ENCODE data around the gene TSR1. TPM values are rescaled to one million over a fixed set of nuclear protein-coding genes. Genes with fewer than 3 reads are reported as not detected.
"Not testable (repeated sequence)": the region's sequence is repeated elsewhere in the genome, so short reads cannot be mapped to it uniquely, and the experiment has no call there.

TSR1 gene
- polyA plus RNA-seq, 1 donor, result 35.0 TPM

DNA sequence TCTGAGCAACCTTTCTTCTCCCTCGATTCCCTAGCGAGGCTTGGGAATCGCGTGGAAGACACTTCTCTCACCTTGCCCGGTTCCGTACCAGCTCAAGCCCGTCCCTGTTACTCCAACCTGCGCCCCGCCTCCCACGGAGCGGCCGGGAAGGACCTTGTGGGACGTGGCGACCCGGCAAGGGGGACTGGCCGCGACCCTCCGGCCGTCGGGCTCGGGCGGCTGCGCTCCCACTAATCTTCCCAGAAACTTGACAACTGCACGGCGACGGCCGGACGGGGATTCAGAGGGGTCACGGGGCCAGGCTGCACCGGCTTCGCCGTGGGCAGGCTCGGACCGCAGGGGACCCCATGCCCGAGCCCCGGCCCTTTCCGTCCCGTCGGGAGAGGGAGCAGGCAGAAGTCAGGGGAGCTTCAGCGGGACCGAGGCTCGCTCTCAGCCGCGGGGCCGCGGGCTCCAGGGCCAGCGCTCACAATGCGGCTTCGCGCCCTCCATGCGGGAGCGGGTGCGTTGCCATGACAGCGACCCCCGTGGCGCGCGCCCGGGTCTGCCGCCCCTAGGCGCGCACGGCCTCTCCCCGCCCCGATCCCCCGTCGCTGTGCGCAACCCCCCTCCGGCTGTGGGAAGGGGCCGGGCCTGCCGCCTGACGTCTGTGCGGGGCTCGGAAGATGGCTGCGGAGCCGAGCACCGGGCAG, 741 bp upstream of the TSR1 start, which contains the start of gene SGSM2:
SGSM2 (plus strand) TSS at position 650 of the 692 bp plus-strand sequence. CDS start 188 bp downstream, outside the sequence.
- DNase-seq (ENCODE audit: low read depth), result peak; percentile 9

- no peak for DNase-seq (ENCODE audit: low read depth)
These were observed 487 bp downstream of the TSR1 start for GRCh38 chr17:2335726-2336214.

DNA sequence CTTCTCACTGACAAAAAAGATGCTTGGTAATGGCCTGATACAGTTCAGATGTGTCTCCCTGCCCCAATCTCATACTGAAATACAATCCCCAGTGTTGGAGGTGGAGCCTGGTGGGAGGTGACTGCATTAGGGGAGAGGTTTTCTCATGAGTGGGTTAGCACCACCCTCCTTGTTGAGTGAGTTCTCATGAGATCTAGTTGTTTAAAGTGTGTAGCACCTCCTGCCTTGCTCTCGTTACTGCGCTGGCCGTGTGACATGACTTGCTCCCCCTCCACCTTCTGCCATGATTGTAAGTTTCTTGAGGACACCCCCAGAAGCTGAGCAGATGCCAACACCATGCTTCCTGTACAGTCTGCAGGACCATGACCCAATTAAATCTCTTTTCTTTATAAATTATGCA, 5.0 kb downstream of the TSR1 start:
- no peak for DNase-seq (ENCODE audit: low read depth)

- no peak for DNase-seq (ENCODE audit: low read depth)
These were observed 12.5 kb downstream of the TSR1 start for GRCh38 chr17:2323629-2324314.

DNA sequence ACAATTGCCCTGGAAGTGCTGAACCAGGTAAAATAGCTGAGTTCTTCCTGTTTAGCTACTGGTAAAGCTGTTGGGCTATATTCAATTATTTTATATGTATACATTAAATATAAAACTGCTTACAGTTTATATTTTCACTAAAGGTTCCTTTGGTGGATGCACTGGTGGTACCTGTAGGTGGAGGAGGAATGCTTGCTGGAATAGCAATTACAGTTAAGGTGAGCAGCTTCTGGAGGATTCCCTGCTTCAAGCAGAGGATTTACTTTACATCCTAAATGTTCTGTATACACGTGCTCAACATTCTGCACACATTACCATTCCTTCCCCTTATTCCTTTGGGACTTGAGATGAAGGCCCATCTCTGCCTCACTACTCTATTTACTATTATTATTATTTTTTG, 14.9 kb downstream of the TSR1 start:
- no peak for DNase-seq (ENCODE audit: low read depth)

GRCh38 chr17:2319051-2319450, 17.2 kb downstream of the TSR1 start:
- DNase-seq (ENCODE audit: low read depth), result no peak

- no peak for DNase-seq (ENCODE audit: low read depth)
These were observed 18.5 kb downstream of the TSR1 start for GRCh38 chr17:2317796-2318195.

- DNase-seq (ENCODE audit: low read depth), result not testable (repeated sequence)
These were observed 19.4 kb downstream of the TSR1 start for GRCh38 chr17:2316916-2317205.

- DNase-seq (ENCODE audit: low read depth), result no peak
These were observed 23.5 kb downstream of the TSR1 start for GRCh38 chr17:2312736-2313135.

- no peak for DNase-seq (ENCODE audit: low read depth)
These were observed 26.7 kb downstream of the TSR1 start for GRCh38 chr17:2309338-2310154.

DNA sequence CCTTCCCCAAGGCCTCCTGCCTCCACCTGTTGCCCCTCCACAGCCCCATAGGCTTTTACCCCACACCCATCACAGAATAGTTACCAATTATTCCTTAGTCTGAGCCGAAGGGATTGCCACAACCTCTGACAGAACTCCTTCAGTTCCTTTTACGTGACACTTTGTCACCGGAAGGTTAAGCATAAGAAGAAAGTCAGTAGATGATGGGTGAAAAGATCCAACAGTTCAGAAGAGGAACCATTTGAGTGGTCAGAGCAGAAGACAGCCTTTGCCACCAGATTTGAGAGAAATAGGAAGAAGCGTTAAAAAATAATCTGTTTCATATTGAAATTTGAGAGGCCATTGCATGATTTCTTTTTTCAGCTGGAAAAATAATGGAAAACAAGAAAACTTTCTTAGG, 31.3 kb downstream of the TSR1 start:
- DNase-seq (ENCODE audit: low read depth), result no peak

DNA sequence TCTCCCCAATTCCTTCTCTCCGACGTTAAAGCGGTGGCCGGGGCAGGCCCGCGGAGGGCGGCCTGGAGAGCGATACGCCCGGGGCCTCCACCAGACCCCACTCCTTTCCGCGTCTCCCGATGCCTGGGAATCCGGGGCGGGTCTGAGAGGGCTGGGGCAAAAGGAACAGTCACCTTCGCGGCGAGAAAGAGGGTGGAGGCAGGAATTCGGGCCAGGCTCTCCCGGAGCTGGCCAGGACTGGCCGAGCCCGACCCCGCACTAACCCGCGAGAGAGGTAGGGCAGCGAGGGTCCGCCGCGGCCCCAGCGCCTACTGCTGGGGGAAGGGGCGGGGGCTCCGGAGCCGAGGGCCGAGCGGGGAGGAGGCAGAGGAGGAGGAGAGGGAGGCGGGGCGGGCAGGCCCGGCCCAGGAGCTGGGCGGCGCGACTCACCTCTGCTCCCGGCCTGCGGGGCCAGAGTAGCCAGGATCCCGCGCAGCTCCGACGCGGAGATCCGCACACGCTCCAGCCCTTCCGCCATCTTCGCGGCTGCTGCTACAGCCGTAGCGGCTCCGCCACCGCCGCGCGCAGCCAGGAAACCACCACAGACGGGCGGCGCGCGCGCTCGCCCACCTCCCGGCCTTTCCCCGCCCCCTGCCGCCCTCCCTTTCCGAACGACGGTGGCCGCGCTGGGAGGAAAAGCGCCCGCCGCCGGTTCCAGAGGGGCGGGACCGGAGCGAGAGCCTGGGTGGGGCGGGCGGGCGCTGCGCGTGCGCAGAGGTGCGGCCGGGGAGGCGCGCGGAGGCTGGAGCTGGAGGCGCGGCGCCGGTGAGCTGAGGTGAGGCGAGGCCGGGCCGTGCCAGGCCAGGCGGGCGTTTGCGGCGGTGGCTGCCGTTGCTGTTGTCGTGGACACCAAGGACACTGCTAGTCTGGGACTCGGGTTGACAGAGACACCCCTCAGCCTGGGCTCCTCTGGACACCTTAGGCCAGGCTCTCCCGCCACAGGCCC, 32.8 kb downstream of the TSR1 start, which contains the start of the genes SMG6 and SRR:
SMG6 (minus strand) TSS at position 582 of the 985 bp plus-strand sequence; CDS start at position 517, 65 bp downstream.
SRR (plus strand) TSS at position 747 of the 985 bp plus-strand sequence. CDS start 11,611 bp downstream, outside the sequence.
- peak; percentile 54 for DNase-seq (ENCODE audit: low read depth)

GRCh38 chr17:2302778-2303203, 33.5 kb downstream of the TSR1 start:
- DNase-seq (ENCODE audit: low read depth), result no peak

GRCh38 chr17:2299756-2300155, 36.5 kb downstream of the TSR1 start:
- no peak for DNase-seq (ENCODE audit: low read depth)

DNA sequence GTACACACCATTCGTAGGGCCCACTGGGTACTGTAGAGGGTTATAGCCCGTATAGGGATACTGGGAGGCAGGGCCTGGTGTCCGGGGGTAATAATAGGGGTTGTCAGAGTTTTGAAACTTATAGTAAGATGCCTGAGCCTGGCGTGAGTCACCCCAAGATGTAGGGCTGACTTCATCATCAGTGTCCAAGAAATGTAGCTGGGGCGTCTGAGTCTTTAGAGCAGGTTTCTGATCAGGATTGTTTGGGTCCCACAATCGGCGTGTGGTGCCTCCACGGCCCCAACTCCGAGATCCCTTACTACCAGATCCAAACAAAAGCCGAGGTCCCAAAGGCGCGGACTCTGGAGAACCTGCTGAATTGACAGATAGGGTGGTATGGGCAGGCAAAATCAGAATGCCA, 37.1 kb downstream of the TSR1 start:
- DNase-seq (ENCODE audit: low read depth), result no peak

DNA sequence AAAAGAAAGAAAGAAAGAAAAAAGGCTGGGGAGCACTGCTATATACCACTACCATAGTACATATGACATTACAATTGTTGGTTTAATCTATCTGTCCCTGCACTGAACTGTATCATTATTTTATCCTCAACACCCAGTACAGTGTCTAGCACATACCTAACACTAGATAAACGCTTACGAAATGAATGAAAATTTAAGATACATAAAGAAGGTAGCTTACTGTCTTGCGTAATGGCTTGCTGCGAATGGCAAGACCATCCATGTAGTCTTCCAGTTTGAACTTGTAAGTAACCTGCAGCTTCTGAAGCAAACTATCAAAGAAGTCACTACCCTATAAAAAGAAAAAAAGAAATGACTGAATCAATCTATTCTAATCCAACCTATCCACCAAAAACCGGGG, 39.2 kb downstream of the TSR1 start:
- no peak for DNase-seq (ENCODE audit: low read depth)

DNA sequence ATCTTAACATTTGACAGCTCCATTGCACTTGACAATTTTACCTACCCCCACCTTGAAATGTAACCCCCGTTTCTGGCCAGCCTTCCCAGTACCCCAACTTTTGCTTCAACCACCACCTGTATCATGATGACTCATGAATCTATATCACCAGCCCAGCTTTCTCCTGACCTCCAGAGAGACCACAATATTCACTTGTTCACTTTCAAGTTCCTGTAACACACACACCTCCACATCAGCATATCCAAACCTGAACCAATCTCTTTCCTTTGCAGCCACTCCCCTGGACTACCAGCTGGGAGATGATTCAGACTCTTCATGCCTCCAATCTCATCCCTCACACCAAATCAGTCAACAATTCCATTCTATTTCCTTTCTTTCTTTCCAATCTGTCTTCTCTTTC, 40.7 kb downstream of the TSR1 start:
- no peak for DNase-seq (ENCODE audit: low read depth)

DNA sequence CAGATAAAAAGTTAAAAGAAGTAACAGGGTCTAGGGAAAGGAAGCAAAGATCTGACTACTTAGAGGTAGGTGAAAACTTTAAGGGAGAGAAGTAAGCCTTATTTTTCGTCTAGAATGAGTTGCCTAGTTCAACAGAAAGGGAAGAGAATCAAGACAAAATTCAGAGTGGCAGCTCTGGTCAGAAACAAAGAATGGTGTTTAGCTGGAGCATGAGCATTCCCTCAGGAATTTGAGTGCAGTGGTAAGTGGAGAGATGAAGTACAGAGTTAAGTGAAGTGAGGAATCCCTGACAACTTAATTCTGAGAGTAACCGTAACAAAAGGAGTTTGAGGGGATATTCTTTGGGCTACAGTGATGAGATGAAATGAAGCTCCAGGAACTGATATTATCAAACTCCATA, 44.2 kb downstream of the TSR1 start:
- DNase-seq (ENCODE audit: low read depth), result no peak

- no peak for DNase-seq (ENCODE audit: low read depth)
These were observed 46.3 kb downstream of the TSR1 start for GRCh38 chr17:2289878-2290478.

DNA sequence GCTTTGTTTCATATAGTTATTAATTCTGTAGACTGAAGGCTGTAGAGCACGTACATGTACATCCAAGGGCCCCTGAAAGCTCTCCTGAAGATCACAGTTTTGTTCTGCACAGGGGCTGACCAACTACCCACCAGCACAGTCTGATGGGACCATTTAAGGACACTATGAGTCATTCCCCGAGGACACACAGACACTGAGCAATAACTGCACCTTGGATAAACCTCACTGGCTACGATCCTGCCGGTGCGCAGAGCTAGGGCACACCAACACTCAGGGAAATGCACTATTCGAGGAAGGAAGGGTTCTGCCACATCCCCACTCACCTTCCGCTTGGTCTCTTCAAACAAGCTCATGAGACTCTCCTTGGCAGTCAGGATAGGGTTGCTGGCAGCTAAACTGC, 53.0 kb downstream of the TSR1 start:
- no peak for DNase-seq (ENCODE audit: low read depth)

All from forelimb muscle (tissue), 1 donor.